HL-60/S4 treated with phorbol 12-myristate 13-acetate at 8.2 ng/mL for 4 days and 3 days (cell line): ENCODE data around the gene PAX2.

Source experiments
- in situ Hi-C: fragments of 300-500 bp; cut with MboI; formaldehyde crosslinking; loops from 2 replicates; pipeline ENCODE4 v1.15.0; 2022; ENCODE audit warnings: low sequenced_read_pairs

Gene PAX2

GRCh38 chr10:100737355-100738054 is 7.9 kb upstream of the PAX2 start:
- in situ Hi-C loops, result no loop called here

- in situ Hi-C loops, result no loop called here
Observed at GRCh38 chr10:100738055-100738827, 7.1 kb upstream of the PAX2 start.

DNA sequence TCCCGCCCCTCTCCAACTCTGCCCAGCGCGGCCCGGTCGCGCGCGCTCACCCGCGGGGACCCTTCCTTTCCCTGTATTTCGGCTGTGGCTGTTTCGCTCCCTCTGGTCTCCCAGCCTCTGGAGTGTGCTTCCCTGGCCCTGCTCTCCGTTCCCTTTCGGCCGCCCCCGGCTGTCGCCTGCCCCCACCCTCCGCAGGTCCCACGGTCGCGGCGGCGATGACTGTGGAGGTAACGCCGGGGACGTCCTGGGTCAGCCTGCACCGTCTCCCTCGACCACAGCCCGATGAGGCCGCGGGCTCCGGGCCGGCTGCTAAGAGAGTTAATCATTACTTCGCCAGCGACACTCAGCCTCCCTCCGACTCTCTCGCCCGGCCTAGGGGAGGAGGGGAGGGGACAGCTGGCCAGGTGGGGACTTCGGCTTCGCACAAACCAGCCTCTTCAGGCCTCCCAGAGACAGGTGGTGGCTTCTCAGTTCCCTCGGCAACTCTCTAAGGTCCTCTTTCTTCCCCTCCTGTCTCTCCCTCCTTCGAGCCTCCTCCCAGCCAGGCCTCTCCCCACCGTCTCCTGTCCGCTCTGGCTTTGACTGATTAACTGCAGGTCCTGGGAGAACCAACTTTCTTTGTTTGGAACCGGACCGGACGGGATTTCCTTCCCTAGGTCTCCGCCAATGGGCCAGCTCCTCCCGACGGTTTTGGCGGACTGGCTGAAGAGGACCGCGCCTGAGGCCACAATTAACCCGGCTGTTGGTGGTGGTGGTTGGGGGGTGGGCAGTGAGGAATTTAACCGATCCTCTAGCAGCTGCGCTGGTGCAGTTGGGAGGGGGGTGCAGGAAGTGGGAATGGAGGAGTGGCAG is 5.6 kb upstream of the PAX2 start:
- in situ Hi-C loops, result loop anchor here (10.0 kb wide), 1 partner anchor 175 kb away; no protein-coding TSS in a partner anchor

DNA sequence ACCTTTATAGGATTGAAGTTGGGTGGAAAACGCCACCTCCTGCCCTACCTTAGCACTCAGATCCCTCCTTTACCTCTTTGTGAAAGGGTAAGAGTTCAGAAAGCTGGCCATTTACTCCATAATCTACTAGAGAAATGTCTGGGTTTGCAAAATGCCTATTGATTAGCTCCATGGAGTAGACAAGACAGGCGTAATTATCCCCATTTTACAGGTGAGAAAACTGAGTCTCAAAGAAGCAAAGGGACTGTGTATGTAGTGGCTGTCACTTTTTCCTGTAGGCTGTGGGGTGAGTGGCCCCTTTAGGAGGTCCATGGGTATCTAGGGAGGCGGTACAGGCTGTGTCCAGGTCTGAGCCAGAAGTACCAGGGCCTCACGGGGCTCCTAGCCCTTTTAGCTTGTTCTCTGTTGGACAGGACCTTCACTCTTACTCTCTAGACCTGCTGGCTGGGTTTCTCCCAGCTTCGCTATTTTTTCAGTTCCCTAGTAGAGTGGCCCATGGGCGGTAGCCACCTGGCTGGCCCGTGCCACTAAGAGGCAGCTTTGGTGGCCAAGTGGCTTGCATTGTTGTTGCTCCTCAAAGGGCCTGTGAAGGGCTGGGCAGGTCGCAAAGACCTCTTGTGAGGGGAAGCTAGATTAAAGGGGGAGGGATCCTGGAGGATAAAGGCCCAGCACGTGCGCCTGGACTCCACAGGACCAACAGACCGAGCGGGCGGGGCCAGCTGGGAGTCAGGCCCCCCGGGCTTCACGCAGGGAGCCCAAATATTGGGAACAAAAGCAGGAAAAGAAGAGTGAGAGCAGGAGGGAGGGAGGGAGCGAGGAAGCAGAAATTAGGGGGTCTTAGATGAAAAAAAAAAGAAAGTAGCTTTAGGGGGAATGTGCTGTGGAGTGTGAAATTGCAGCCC is 4.7 kb upstream of the PAX2 start:
- in situ Hi-C loops, result loop anchor here (10.0 kb wide), 1 partner anchor 176 kb away; no protein-coding TSS in a partner anchor

- in situ Hi-C loops, result loop anchor here (10.0 kb wide), 1 partner anchor 177 kb away; no protein-coding TSS in a partner anchor
Observed at GRCh38 chr10:100741378-100742075, 3.9 kb upstream of the PAX2 start.

- in situ Hi-C loops, result loop anchor here (10.0 kb wide), 1 partner anchor 177 kb away; no protein-coding TSS in a partner anchor
Observed at GRCh38 chr10:100742076-100742771, 3.2 kb upstream of the PAX2 start.

- in situ Hi-C loops, result loop anchor here (10.0 kb wide), 1 partner anchor 178 kb away; no protein-coding TSS in a partner anchor
Observed at GRCh38 chr10:100742936-100743335, 2.4 kb upstream of the PAX2 start.

- in situ Hi-C loops, result loop anchor here (10.0 kb wide), 1 partner anchor 179 kb away; no protein-coding TSS in a partner anchor
Observed at GRCh38 chr10:100743626-100744135, 1.7 kb upstream of the PAX2 start.

DNA sequence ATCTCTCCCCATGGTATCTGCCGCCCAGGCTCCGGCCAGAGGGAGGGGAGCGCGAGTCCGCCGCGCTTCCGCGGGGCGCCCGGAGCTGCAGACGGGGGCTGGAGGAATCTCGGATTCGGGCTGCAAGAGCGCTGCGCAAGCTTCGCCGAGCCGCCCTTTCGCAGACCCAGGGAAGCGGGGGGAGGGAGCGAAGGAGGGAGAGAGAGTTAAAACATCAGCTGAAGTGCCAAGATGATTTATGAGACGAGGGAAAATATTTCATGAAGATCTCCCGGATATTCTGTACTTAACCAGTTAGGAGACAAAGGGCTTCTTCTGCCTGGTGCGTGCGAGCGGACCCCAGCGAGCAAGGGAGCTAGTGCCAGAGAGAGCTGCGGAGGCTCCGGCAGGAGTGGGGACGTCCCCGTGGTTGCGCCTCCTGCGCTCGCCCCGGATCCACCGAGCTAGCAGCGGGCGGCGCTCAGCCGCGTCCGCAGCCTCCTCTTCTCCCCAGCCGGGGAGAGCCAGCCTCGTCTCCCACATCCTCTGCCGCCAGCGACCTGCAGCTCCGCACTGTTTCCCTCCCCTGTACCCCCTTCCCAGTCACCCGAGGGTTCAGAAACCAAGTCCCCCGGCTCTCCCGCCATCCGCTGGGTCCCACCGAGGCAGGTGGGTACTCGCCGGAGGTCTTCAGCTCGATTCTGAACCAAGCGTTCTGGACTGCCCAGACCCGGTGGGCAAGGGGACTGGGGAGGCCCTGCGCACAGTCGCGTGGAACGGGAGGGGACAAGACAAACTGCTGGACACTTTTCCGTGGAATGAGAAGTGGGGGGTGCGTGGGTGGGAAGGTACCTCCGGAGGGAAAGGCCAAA is 1.0 kb upstream of the PAX2 start:
- in situ Hi-C loops, result loop anchor here (10.0 kb wide), 1 partner anchor 180 kb away; no protein-coding TSS in a partner anchor

DNA sequence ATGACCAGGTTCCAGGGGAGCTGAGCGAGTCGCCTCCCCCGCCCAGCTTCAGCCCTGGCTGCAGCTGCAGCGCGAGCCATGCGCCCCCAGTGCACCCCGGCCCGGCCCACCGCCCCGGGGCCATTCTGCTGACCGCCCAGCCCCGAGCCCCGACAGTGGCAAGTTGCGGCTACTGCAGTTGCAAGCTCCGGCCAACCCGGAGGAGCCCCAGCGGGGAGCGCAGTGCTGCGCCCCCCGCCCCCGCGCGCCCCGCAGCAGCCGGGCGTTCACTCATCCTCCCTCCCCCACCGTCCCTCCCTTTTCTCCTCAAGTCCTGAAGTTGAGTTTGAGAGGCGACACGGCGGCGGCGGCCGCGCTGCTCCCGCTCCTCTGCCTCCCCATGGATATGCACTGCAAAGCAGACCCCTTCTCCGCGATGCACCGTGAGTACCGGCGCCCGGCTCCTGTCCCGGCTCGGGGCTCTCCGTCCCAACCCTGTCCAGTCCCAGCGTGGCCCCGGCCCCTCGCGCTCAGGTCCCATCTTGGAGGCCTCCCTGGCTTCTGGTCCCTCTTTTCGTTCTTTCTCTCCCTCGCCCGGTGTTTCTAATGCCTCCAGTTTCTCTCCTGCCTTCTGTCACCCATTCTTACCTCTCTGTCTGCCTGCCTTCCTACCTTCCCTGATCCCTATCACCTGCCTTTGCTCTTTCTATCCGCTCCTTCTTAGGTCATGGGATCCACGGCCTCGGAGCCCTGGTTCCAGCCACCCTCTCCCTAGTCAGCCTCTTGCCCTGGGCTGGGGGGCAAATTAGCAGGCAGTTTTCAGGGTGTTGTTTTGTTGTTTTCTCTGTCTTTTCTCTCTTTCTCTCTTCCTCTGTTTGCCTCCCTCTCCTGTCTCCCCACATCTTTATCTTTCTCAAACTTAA is 751 bp downstream of the PAX2 start:
- in situ Hi-C loops, result loop anchor here (10.0 kb wide), 1 partner anchor 181 kb away; no protein-coding TSS in a partner anchor

DNA sequence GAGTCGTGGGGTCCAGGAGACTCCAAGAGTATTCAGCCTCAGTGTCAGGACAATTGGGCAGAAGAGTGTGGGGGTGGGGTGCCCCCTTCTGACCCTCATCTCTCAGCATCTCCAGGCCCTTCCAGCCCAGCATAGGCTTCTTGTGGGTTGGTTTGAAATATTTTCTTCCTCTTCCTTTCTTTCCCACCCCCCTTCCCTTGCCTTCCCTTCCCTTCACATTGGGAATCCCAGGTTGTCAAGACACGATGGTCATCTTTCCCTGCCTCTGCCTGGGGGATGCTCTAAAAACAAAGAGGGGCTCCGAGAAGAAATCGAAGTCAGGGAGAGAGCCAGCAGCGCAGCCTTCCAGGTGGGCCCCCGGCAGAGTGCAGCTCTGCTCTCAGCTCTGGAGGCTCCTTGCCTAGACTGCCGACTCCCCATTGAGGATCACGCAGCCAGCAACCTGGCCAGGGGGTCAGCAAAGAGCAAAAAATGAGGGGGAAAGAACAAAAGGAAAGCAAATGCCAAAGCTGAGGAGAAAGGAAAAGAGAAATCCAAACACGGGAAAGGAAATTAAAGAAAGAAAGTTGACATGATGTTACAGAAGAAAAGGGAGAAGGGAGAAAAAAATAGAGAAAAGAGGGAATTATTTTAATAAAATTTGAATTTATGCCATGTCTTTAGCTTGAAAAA is 1.5 kb downstream of the PAX2 start:
- in situ Hi-C loops, result loop anchor here (10.0 kb wide), 1 partner anchor 182 kb away; no protein-coding TSS in a partner anchor

GRCh38 chr10:100747456-100748230 is 2.3 kb downstream of the PAX2 start:
- in situ Hi-C loops, result loop anchor here (10.0 kb wide), 1 partner anchor 183 kb away; no protein-coding TSS in a partner anchor

GRCh38 chr10:100748231-100749058 is 3.1 kb downstream of the PAX2 start:
- in situ Hi-C loops, result loop anchor here (10.0 kb wide), 1 partner anchor 184 kb away; no protein-coding TSS in a partner anchor

DNA sequence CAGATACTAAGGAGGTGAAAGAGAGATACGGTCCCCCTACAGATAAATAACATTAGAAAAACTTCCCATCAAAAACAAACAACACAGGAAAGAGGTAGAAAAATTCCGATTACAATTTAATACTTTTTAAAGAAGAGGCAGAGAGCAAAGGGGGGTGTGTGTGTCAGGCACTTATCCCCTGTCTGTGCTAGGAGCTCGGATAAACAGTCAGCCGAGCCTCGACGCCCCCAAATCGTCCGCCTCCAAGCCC is 3.6 kb downstream of the PAX2 start:
- in situ Hi-C loops, result loop anchor here (10.0 kb wide), 1 partner anchor 184 kb away; no protein-coding TSS in a partner anchor
